CD4-positive, CD25-positive, alpha-beta regulatory T cell (primary cell): ENCODE results near the gene PLSCR2. TPM values are rescaled to one million over a fixed set of nuclear protein-coding genes. Genes with fewer than 3 reads are reported as not detected.
"Not testable (repeated sequence)": the region's sequence is repeated elsewhere in the genome, so short reads cannot be mapped to it uniquely, and the experiment has no call there.

Experiments used
- ATAC-seq, 2 donors: fragments of 150-1000 bp; cut with Tn5 transposase; one replicate each; pipeline ENCODE4 v1.10.0; 2021; ENCODE audit warnings: low read depth in 2 of 2, moderate number of reproducible peaks in 2 of 2, moderate library complexity in 1 of 2
- DNase-seq, 3 donors: peaks; one replicate each; pipeline versions ENCODE4 v3.0.0 to v3.0.0-alpha.2; 2012 to 2022; ENCODE audit warnings: mixed read lengths in 1 of 3
- H3K27ac ChIP-seq: one replicate; pipeline ENCODE4 v1.7.0; 2013; ENCODE audit warnings: mild to moderate bottlenecking, low read length; ENCODE audit not compliant: insufficient read depth, poor library complexity, severe bottlenecking
- H3K27me3 ChIP-seq: one replicate; pipeline ENCODE4 v1.7.0; 2013; ENCODE audit warnings: low read length; ENCODE audit not compliant: control insufficient read depth, insufficient read depth
- H3K36me3 ChIP-seq: one replicate; pipeline ENCODE4 v1.7.0; 2013; ENCODE audit warnings: mild to moderate bottlenecking, low read length, moderate library complexity; ENCODE audit not compliant: control insufficient read depth, insufficient read depth
- H3K4me1 ChIP-seq: 2 replicates; pipeline ENCODE4 v1.7.0; 2013; ENCODE audit warnings: mild to moderate bottlenecking, low read length; ENCODE audit not compliant: insufficient read depth, control insufficient read depth, poor library complexity, severe bottlenecking
- H3K4me3 ChIP-seq: one replicate; pipeline ENCODE4 v1.7.0; 2013; ENCODE audit warnings: low read depth, mild to moderate bottlenecking, low read length, moderate library complexity
- H3K9me3 ChIP-seq, 2 experiments: 1 replicate in 1 of 2; 2 replicates in 1 of 2; pipeline ENCODE4 v1.7.0; 2013; ENCODE audit warnings: low read length in 2 of 2, mild to moderate bottlenecking in 1 of 2, moderate library complexity in 1 of 2; ENCODE audit not compliant: control insufficient read depth in 2 of 2
- H3K27ac Mint-ChIP-seq, 3 donors: one replicate each; pipeline ENCODE4 v1.8.0; 2020 to 2022; ENCODE audit warnings: mild to moderate bottlenecking in 3 of 3, mixed read lengths in 3 of 3, moderate library complexity in 2 of 3
- H3K27me3 Mint-ChIP-seq: one replicate; pipeline ENCODE4 v1.8.0; 2022; ENCODE audit warnings: mild to moderate bottlenecking, mixed read lengths
- H3K36me3 Mint-ChIP-seq: one replicate; pipeline ENCODE4 v1.8.0; 2020; ENCODE audit warnings: mixed read lengths
- H3K4me1 Mint-ChIP-seq, 4 donors: one replicate each; pipeline ENCODE4 v1.8.0; 2020 to 2022; ENCODE audit warnings: mixed read lengths in 4 of 4, mild to moderate bottlenecking in 1 of 4
- H3K4me3 Mint-ChIP-seq, 4 donors: one replicate each; pipeline ENCODE4 v1.8.0; 2020 to 2022; ENCODE audit warnings: mild to moderate bottlenecking in 4 of 4, mixed read lengths in 4 of 4, moderate library complexity in 3 of 4
- H3K9me3 Mint-ChIP-seq, 7 donors: one replicate each; pipeline ENCODE4 v1.8.0; 2020 to 2022; ENCODE audit warnings: mixed read lengths in 7 of 7, mild to moderate bottlenecking in 3 of 7, moderate library complexity in 2 of 7
- polyA plus RNA-seq, 4 donors: library from polyadenylated mRNA; unstranded; fragments of 300-500 nt; fragmentation: Illumina TruSeq; gene quantifications; one replicate each; pipeline ENCODE4 v1.2.3, GENCODE V29; 2021
- total RNA-seq: library from RNA; stranded (reverse); gene quantifications from one replicate; pipeline ENCODE4 v1.2.3, GENCODE V29; 2022

The PLSCR2 gene
- total and polyA plus RNA-seq, 5 donors from 2014 or later: 0.76 TPM; not detected in 4

- Histone ChIP-seq H3K4me3 (no peak overlapping the region), H3K27ac (no peak overlapping the region), H3K9me3 (no peaks in the 10 kb centered on the region), H3K4me1 (peaks cover 5% of the 10 kb centered on the region), H3K27me3 (no peaks in the 10 kb centered on the region), H3K36me3 (no peaks in the 10 kb centered on the region)
- peaks cover 0 to 2% (median 0%) of the 10 kb centered on the region in 7 donors for H3K9me3 Mint-ChIP-seq
- H3K36me3 Mint-ChIP-seq: peaks cover 4% of the 10 kb centered on the region
- DNase-seq (no peak), ATAC-seq (no peak)
- H3K4me3 Mint-ChIP-seq: no peak overlapping the region
- H3K4me1 Mint-ChIP-seq: peaks cover 0 to 17% (median 5%) of the 10 kb centered on the region in 4 donors
- no peaks in the 10 kb centered on the region for H3K27me3 Mint-ChIP-seq
- H3K27ac Mint-ChIP-seq: no peak overlapping the region
Measured at GRCh38 chr3:146465693-146466465, 3.5 kb downstream of the PLSCR2 start.

DNA sequence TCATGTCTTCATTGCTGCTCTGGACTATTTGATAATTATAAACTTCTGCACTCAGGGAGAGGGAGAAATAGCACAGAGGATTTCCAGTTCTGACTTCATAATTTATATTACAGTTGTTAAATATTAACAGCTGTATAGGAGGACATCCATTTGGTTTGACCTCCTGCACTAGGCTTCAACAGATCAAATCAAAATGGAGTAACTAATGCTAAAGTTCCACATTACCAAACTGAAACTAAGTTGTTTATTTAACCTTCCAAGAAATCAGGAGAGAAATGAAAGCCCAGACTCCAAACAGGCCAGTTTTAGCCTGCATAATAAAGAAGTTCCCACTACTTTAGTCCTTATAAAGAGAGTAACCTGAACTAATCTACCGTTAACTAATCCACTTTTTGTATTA is 4.6 kb downstream of the PLSCR2 start:
- no peak overlapping the region for H3K27ac ChIP-seq
- H3K9me3 Mint-ChIP-seq: peaks cover 0 to 2% (median 0%) of the 10 kb centered on the region in 7 donors
- peaks cover 4% of the 10 kb centered on the region for H3K36me3 Mint-ChIP-seq
- H3K27me3 Mint-ChIP-seq: peaks cover 5% of the 10 kb centered on the region
- no peak for DNase-seq
- no peak overlapping the region for H3K4me3 Mint-ChIP-seq
- H3K4me1 Mint-ChIP-seq: peaks cover 0 to 9% (median 4%) of the 10 kb centered on the region in 4 donors
- peaks cover 2% of the 10 kb centered on the region for H3K4me1 ChIP-seq
- H3K27me3 ChIP-seq: no peaks in the 10 kb centered on the region
- H3K27ac Mint-ChIP-seq: no peak overlapping the region
- no peak overlapping the region for H3K4me3 ChIP-seq
- no peak for ATAC-seq
- H3K36me3 ChIP-seq: no peaks in the 10 kb centered on the region
- H3K9me3 ChIP-seq: no peaks in the 10 kb centered on the region

GRCh38 chr3:146464005-146464595 is 5.3 kb downstream of the PLSCR2 start:
- H3K9me3 Mint-ChIP-seq: peaks cover 0 to 3% (median 0%) of the 10 kb centered on the region in 7 donors
- peaks cover 5% of the 10 kb centered on the region for H3K27me3 Mint-ChIP-seq
- ATAC-seq (no peak), DNase-seq (no peak)
- no peak overlapping the region for H3K4me3 Mint-ChIP-seq
- peaks cover 4% of the 10 kb centered on the region for H3K36me3 Mint-ChIP-seq
- H3K27ac ChIP-seq: no peak overlapping the region
- H3K4me1 ChIP-seq: no peaks in the 10 kb centered on the region
- no peaks in the 10 kb centered on the region for H3K36me3 ChIP-seq
- H3K4me1 Mint-ChIP-seq: peaks cover 0 to 9% (median 2%) of the 10 kb centered on the region in 4 donors
- H3K27ac Mint-ChIP-seq: no peak overlapping the region
- no peaks in the 10 kb centered on the region for H3K27me3 ChIP-seq
- H3K4me3 ChIP-seq: no peak overlapping the region
- no peaks in the 10 kb centered on the region for H3K9me3 ChIP-seq

- Histone ChIP-seq H3K4me3 (no peak overlapping the region), H3K27ac (no peak overlapping the region), H3K9me3 (no peaks in the 10 kb centered on the region), H3K4me1 (no peaks in the 10 kb centered on the region), H3K36me3 (no peaks in the 10 kb centered on the region), H3K27me3 (no peaks in the 10 kb centered on the region)
- DNase-seq: no peak
- no peak for ATAC-seq
- H3K27me3 Mint-ChIP-seq: no peaks in the 10 kb centered on the region
- no peaks in the 10 kb centered on the region for H3K4me1 Mint-ChIP-seq
- no peaks in the 10 kb centered on the region for H3K36me3 Mint-ChIP-seq
- H3K9me3 Mint-ChIP-seq: peaks cover 0 to 1% (median 0%) of the 10 kb centered on the region in 7 donors
- H3K4me3 Mint-ChIP-seq: no peak overlapping the region
- no peak overlapping the region for H3K27ac Mint-ChIP-seq
Measured at GRCh38 chr3:146454796-146455195, 14.6 kb downstream of the PLSCR2 start.

DNA sequence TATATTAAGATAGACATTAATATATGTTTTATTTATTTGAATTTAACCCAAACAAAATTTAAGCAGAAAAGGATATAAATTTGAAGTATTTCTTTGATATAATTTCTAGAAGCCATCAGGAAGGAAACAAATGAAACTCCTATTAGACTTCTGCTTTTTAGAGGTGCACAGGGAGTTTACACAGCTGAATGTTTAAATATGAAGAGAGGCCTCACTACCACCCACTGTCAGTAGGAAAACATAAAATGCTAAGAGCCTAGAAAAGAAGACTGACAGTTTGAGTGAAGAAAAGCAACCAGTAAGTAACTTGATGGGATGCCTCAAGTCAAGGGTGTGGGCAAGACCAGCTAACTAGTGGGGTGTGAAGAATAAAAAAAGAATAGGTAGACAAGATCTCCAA is 19.7 kb downstream of the PLSCR2 start:
- Histone ChIP-seq H3K36me3 (no peaks in the 10 kb centered on the region), H3K27me3 (no peaks in the 10 kb centered on the region), H3K27ac (no peak overlapping the region), H3K4me3 (no peak overlapping the region), H3K9me3 (peaks cover 0 to 8% of the 10 kb centered on the region in 2 experiments), H3K4me1 (no peaks in the 10 kb centered on the region)
- Mint-ChIP-seq H3K27ac (no peak overlapping the region), H3K27me3 (no peaks in the 10 kb centered on the region), H3K36me3 (no peaks in the 10 kb centered on the region), H3K9me3 (peaks cover 0 to 19% (median 0%) of the 10 kb centered on the region in 7 donors), H3K4me3 (no peak overlapping the region), H3K4me1 (no peaks in the 10 kb centered on the region)
- no peak for ATAC-seq
- DNase-seq: no peak

- no peak overlapping the region for H3K4me3 Mint-ChIP-seq
- no peaks in the 10 kb centered on the region for H3K4me1 ChIP-seq
- H3K27ac ChIP-seq: no peak overlapping the region
- no peak overlapping the region for H3K27ac Mint-ChIP-seq
- no peak overlapping the region for H3K4me3 ChIP-seq
- peaks cover 0 to 20% (median 2%) of the 10 kb centered on the region in 7 donors for H3K9me3 Mint-ChIP-seq
- H3K27me3 Mint-ChIP-seq: no peaks in the 10 kb centered on the region
- H3K4me1 Mint-ChIP-seq: no peaks in the 10 kb centered on the region
- ATAC-seq: no peak
- no peaks in the 10 kb centered on the region for H3K36me3 ChIP-seq
- H3K9me3 ChIP-seq: peaks cover 0 to 8% of the 10 kb centered on the region in 2 experiments
- no peak for DNase-seq
- H3K27me3 ChIP-seq: no peaks in the 10 kb centered on the region
- no peaks in the 10 kb centered on the region for H3K36me3 Mint-ChIP-seq
Measured at GRCh38 chr3:146449076-146449475, 20.3 kb downstream of the PLSCR2 start.

DNA sequence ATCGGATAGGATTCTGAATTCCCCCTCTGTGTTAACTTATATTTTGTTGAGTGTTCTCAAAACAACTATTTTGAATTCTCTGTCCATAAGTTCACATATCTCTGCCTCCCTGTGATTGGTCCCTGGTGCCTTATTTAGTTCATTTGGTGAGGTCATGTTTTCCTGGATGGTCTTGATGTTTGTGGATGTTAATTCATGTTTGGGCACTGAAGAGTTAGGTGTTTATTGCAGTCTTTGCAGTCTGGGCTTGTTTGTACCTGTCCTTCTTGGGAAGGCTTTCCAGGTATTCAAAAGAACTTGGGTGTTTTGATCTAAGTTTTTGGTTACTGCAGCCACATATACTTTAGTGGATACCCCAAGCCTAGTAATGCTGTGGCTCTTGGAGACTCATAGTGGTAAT is 23.3 kb downstream of the PLSCR2 start:
- DNase-seq: no peak
- H3K4me1 ChIP-seq: no peaks in the 10 kb centered on the region
- peaks cover 0 to 8% of the 10 kb centered on the region in 2 experiments for H3K9me3 ChIP-seq
- Mint-ChIP-seq H3K9me3 (peaks cover 0 to 20% (median 2%) of the 10 kb centered on the region in 7 donors), H3K27ac (peak overlapping the region in 1 of 3 donors; percentile 4), H3K4me1 (no peaks in the 10 kb centered on the region), H3K27me3 (no peaks in the 10 kb centered on the region), H3K4me3 (no peak overlapping the region), H3K36me3 (no peaks in the 10 kb centered on the region)
- H3K27ac ChIP-seq: no peak overlapping the region
- H3K4me3 ChIP-seq: no peak overlapping the region
- no peak for ATAC-seq
- no peaks in the 10 kb centered on the region for H3K36me3 ChIP-seq
- H3K27me3 ChIP-seq: no peaks in the 10 kb centered on the region

DNA sequence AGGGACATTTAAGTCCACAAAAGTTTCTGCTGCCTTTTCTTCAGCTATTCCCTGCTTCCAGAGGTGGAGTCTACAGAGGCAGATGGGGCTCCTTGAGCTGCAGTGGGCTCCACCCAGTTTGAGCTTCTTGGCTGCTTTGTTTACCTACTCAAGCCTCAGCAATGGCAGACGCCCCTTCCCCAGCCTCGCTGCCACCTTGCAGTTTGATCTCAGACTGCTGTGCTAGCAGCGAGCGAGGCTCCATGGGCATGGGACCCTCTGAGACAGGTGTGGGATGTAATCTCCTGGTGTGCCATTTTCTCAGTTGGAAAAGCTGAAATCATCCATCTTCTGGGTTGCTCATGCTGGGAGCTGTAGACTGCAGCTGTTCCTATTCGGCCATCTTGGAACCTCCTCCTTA is 29.1 kb downstream of the PLSCR2 start:
- H3K27me3 ChIP-seq: not testable (repeated sequence)
- peaks cover 0 to 20% (median 3%) of the 10 kb centered on the region in 7 donors for H3K9me3 Mint-ChIP-seq

More for the DNA sequence above, 29.1 kb downstream of the PLSCR2 start:
- H3K27ac Mint-ChIP-seq, H3K4me1 Mint-ChIP-seq, H3K4me1 ChIP-seq, H3K27ac ChIP-seq, H3K36me3 Mint-ChIP-seq, H3K4me3 Mint-ChIP-seq, H3K4me3 ChIP-seq, DNase-seq, H3K36me3 ChIP-seq, H3K9me3 ChIP-seq, ATAC-seq, H3K27me3 Mint-ChIP-seq: not testable (repeated sequence)
